ES-I3 (cell line): Measurements from ENCODE around the gene PCBP4.

ENCODE experiments used
- H3K36me3 ChIP-seq: 2 replicates; pipeline ENCODE4 v1.6.1; 2013; ENCODE audit warnings: mild to moderate bottlenecking, low read length, control low read depth, moderate library complexity; ENCODE audit not compliant: insufficient read depth
- H3K4me1 ChIP-seq: 2 replicates; pipeline ENCODE4 v1.6.1; 2013; ENCODE audit warnings: mild to moderate bottlenecking, control low read depth, low read length; ENCODE audit not compliant: insufficient read depth
- H3K9ac ChIP-seq: 2 replicates; pipeline ENCODE4 v1.6.1; 2013; ENCODE audit warnings: low read depth, mild to moderate bottlenecking, low read length, moderate library complexity
- H3K9me3 ChIP-seq: 2 replicates; pipeline ENCODE4 v1.6.1; 2013; ENCODE audit warnings: mild to moderate bottlenecking, low read length, moderate library complexity; ENCODE audit not compliant: control insufficient read depth, insufficient read depth

The PCBP4 gene

GRCh38 chr3:51986010-51986947 lies 19.0 kb upstream of the PCBP4 start:
- Histone ChIP-seq H3K9ac (no peak overlapping the region), H3K9me3 (no peaks in the 10 kb centered on the region), H3K36me3 (no peaks in the 10 kb centered on the region), H3K4me1 (peaks cover 5% of the 10 kb centered on the region; the same call in 1 of the 2 replicates)

GRCh38 chr3:51985063-51985462 lies 17.8 kb upstream of the PCBP4 start:
- Histone ChIP-seq H3K4me1 (peaks cover 5% of the 10 kb centered on the region; the same call in 1 of the 2 replicates), H3K9ac (no peak overlapping the region), H3K9me3 (no peaks in the 10 kb centered on the region), H3K36me3 (no peaks in the 10 kb centered on the region)

GRCh38 chr3:51984269-51984647 lies 17.0 kb upstream of the PCBP4 start:
- Histone ChIP-seq H3K9me3 (no peaks in the 10 kb centered on the region), H3K4me1 (peaks cover 5% of the 10 kb centered on the region; the same call in 1 of the 2 replicates), H3K36me3 (no peaks in the 10 kb centered on the region), H3K9ac (no peak overlapping the region)

- Histone ChIP-seq H3K36me3 (no peaks in the 10 kb centered on the region), H3K9ac (peak overlapping the region; percentile 77), H3K4me1 (peaks cover 5% of the 10 kb centered on the region; the same call in 1 of the 2 replicates), H3K9me3 (no peaks in the 10 kb centered on the region)
Observed at GRCh38 chr3:51983578-51984268, 16.5 kb upstream of the PCBP4 start.

GRCh38 chr3:51982838-51983577 lies 15.8 kb upstream of the PCBP4 start, which contains the start of gene ACY1:
Gene ACY1 (plus strand): TSS chr3:51983535. CDS start chr3:51984065, 530 bp downstream.
- Histone ChIP-seq H3K9me3 (no peaks in the 10 kb centered on the region), H3K4me1 (peaks cover 5% of the 10 kb centered on the region; the same call in 1 of the 2 replicates), H3K9ac (peak within 1 kb of the TSS; percentile 77), H3K36me3 (no peaks in the 10 kb centered on the region)

DNA sequence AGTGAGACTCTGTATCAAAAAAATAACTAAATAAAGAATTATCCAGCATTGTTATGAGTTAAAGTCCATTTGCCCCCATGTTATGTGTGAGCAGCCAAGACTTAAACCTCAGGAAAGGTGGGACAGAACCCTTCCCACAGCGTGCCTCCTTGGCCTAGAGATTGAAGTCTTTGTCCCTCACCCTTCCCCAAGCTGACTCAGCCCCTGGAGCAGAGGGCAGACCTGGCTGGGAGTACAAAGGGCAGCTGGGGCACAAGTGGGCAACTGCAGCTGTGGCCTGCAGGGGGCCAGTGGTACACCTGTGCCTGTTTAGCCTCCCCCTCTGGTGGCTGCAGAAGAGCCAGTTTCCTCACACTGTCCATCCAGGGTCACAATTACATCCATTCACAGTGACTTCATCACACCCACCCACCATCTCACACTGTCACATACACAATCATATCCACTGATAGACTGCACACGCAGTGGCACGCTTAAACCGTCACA lies 15.1 kb upstream of the PCBP4 start:
- peaks cover 5% of the 10 kb centered on the region; the same call in 1 of the 2 replicates for H3K4me1 ChIP-seq
- no peaks in the 10 kb centered on the region for H3K36me3 ChIP-seq
- H3K9ac ChIP-seq, result peak overlapping the region; percentile 77
- H3K9me3 ChIP-seq, result no peaks in the 10 kb centered on the region

DNA sequence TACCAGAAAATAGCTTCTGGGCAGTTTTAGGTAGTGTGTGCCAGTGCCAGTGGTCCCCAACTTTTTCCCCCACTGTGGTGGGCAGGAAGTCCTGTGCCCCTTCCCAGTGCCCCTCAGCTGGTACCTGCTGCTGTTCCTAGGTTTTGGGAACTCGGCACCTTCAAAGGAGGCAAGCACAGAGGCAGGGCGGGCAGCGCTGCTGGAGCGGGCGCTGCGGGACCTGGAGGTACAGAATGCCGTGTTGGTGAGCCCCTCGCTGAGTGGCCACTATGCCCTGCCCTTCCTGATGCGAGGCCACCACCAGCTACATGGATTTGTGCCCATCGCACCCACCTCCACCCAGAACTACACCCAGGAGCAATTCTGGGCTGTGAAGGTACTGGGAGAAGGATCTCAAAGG lies 13.0 kb upstream of the PCBP4 start:
- no peak overlapping the region for H3K9ac ChIP-seq

GRCh38 chr3:51978143-51978502 lies 10.9 kb upstream of the PCBP4 start:
- Histone ChIP-seq H3K4me1 (peaks cover 5% of the 10 kb centered on the region; the same call in 1 of the 2 replicates), H3K9me3 (no peaks in the 10 kb centered on the region), H3K9ac (no peak overlapping the region), H3K36me3 (no peaks in the 10 kb centered on the region)

More for the DNA sequence above, 13.0 kb upstream of the PCBP4 start:
- Histone ChIP-seq H3K4me1 (peaks cover 10% of the 10 kb centered on the region; the same call in 1 of the 2 replicates), H3K36me3 (no peaks in the 10 kb centered on the region), H3K9me3 (no peaks in the 10 kb centered on the region)

GRCh38 chr3:51977446-51978142 lies 10.3 kb upstream of the PCBP4 start:
- Histone ChIP-seq H3K9me3 (no peaks in the 10 kb centered on the region), H3K4me1 (peaks cover 5% of the 10 kb centered on the region; the same call in 1 of the 2 replicates), H3K36me3 (no peaks in the 10 kb centered on the region), H3K9ac (no peak overlapping the region)

- Histone ChIP-seq H3K4me1 (peaks cover 5% of the 10 kb centered on the region; the same call in 1 of the 2 replicates), H3K36me3 (no peaks in the 10 kb centered on the region), H3K9ac (peak overlapping the region; percentile 47; the same call in 1 of the 2 replicates), H3K9me3 (no peaks in the 10 kb centered on the region)
Observed at GRCh38 chr3:51975852-51976549, 8.7 kb upstream of the PCBP4 start.

DNA sequence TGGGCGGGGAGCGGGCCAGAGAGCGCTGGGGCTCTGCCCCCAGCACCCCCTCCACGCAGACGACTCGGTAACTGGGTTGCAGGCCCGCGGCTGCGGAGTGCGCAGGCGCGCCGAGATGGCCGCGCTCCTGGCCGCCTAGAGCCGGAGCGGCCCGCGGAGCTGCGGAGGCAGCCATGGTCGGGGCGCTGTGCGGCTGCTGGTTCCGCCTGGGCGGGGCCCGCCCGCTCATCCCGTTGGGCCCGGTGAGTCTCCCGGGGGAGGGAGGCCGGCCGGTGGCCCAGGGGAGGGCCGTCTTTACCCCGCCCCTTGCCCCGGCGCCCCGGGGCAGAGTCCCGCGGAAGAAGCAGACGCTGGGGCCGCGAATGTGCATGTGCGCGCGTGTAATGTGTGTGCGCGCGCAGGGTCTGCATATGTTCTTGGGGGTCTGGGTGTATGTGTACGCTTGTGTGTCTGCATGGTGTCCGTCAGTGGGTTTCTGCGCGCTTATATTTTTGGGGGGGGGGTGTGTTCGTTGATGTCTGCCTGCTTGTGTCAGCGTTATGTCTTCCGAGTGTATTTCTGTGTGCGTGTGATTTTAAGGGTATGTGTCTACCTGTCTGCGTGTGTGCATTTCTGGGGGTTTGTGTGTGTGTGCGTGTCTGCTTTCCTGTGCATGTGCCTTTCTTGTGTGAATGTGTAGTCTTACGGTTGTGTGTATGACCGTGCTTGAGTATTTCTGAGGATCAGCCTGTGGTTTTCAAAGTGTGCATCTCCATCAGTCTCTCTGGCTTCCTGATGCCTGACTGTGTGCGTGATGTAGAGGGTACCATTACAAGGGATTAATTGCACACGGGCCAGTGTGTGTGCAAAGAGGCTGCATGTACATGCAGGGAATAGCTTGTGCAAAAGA lies 8.0 kb upstream of the PCBP4 start, which contains the start of gene ABHD14A:
ABHD14A (plus strand) TSS at position 102 of the 889 bp plus-strand sequence; CDS start at position 174, 72 bp downstream.
- Histone ChIP-seq H3K4me1 (peaks cover 5% of the 10 kb centered on the region; the same call in 1 of the 2 replicates), H3K9ac (peak within 1 kb of the TSS; percentile 78), H3K36me3 (no peaks in the 10 kb centered on the region), H3K9me3 (no peaks in the 10 kb centered on the region)

DNA sequence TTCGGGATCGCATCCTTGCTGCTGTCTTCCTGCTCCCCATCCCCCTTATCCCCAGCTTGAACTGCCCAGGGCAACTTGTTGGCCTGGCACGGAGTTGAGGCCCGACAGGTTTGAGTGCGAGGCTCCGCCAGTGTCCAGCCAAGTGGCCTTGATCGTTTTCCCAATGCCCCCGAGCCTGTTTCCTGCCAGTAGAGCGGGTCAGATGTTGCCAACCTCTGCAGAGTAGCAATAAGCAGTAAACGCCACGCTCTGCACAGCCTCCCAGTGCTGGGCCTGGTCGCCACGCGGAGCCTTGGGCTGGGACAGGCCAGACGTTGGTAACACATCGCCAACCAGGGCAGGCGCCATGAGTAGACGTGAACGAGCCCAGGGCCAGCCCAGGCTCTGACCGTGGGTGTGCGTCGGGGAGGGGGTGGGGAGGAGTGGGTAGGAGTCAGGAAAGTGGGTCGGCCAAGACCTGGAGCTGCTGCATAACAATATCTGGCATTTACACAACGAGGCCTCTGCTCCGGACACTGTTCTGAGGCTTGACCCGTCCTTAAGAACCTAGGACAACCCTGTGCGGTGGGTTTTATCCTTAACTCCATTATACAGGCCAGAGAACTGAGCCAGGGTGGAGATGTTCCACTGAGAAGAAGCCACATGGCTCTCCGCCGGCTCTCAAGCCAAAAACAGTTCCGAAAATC lies 7.2 kb upstream of the PCBP4 start:
- H3K36me3 ChIP-seq, result no peaks in the 10 kb centered on the region
- peaks cover 5% of the 10 kb centered on the region; the same call in 1 of the 2 replicates for H3K4me1 ChIP-seq
- peak overlapping the region; percentile 47 for H3K9ac ChIP-seq
- H3K9me3 ChIP-seq, result no peaks in the 10 kb centered on the region
